Measurements from ENCODE around the gene CDH18. TPM values are rescaled to one million over a fixed set of nuclear protein-coding genes. Genes with fewer than 3 reads are reported as not detected.

Gene CDH18
- polyA plus RNA-seq, 3 donors from 2014 or later = not detected

- no peaks in the 10 kb centered on the region for H3K36me3 Mint-ChIP-seq
- H3K27me3 Mint-ChIP-seq (ENCODE audit: low read depth in 3 of 3) = peaks cover 0 to 1% (median 1%) of the 10 kb centered on the region in 3 donors
- peaks cover 3 to 50% (median 18%) of the 10 kb centered on the region in 6 donors for H3K9me3 Mint-ChIP-seq
- no peak overlapping the region for H3K4me3 Mint-ChIP-seq
- DNase-seq = no peak
- H3K27ac Mint-ChIP-seq = no peak overlapping the region
- no peaks in the 10 kb centered on the region for H3K4me1 Mint-ChIP-seq
Measured at GRCh38 chr5:19616701-19617215, 371.2 kb downstream of the CDH18 start.

- peaks cover 0 to 1% (median 1%) of the 10 kb centered on the region in 3 donors for H3K27me3 Mint-ChIP-seq (ENCODE audit: low read depth in 3 of 3)
- no peaks in the 10 kb centered on the region for H3K36me3 Mint-ChIP-seq
- DNase-seq = no peak
- H3K9me3 Mint-ChIP-seq = peaks cover 3 to 53% (median 20%) of the 10 kb centered on the region in 6 donors
- no peak overlapping the region for H3K4me3 Mint-ChIP-seq
- H3K4me1 Mint-ChIP-seq = no peaks in the 10 kb centered on the region
- H3K27ac Mint-ChIP-seq = no peak overlapping the region
Measured at GRCh38 chr5:19615661-19616060, 372.3 kb downstream of the CDH18 start.

- no peak for DNase-seq
- Mint-ChIP-seq H3K4me1 (no peaks in the 10 kb centered on the region), H3K36me3 (no peaks in the 10 kb centered on the region), H3K27ac (no peak overlapping the region), H3K27me3 (ENCODE audit: low read depth in 3 of 3) (peaks cover 0 to 1% (median 1%) of the 10 kb centered on the region in 3 donors), H3K9me3 (peaks cover 0 to 47% (median 16%) of the 10 kb centered on the region in 6 donors), H3K4me3 (no peak overlapping the region)
Measured at GRCh38 chr5:19615071-19615470, 372.9 kb downstream of the CDH18 start.

GRCh38 chr5:19608444-19609002 is 379.5 kb downstream of the CDH18 start:
- no peaks in the 10 kb centered on the region for H3K27me3 Mint-ChIP-seq (ENCODE audit: low read depth in 3 of 3)
- H3K4me3 Mint-ChIP-seq = no peak overlapping the region
- H3K36me3 Mint-ChIP-seq = no peaks in the 10 kb centered on the region
- H3K27ac Mint-ChIP-seq = no peak overlapping the region
- H3K4me1 Mint-ChIP-seq = no peaks in the 10 kb centered on the region
- no peak for DNase-seq
- H3K9me3 Mint-ChIP-seq = peaks cover 3 to 19% (median 17%) of the 10 kb centered on the region in 6 donors

- Mint-ChIP-seq H3K4me1 (no peaks in the 10 kb centered on the region), H3K9me3 (peaks cover 3 to 17% (median 13%) of the 10 kb centered on the region in 6 donors), H3K36me3 (no peaks in the 10 kb centered on the region), H3K27ac (no peak overlapping the region), H3K4me3 (no peak overlapping the region), H3K27me3 (ENCODE audit: low read depth in 3 of 3) (peaks cover 0 to 2% (median 0%) of the 10 kb centered on the region in 3 donors)
- no peak for DNase-seq
Measured at GRCh38 chr5:19605846-19606407, 382.1 kb downstream of the CDH18 start.

- no peak overlapping the region for H3K27ac Mint-ChIP-seq
- H3K27me3 Mint-ChIP-seq (ENCODE audit: low read depth in 3 of 3) = no peaks in the 10 kb centered on the region
- H3K36me3 Mint-ChIP-seq = peaks cover 0 to 3% (median 0%) of the 10 kb centered on the region in 3 donors
- no peak for DNase-seq
- no peaks in the 10 kb centered on the region for H3K4me1 Mint-ChIP-seq
- H3K9me3 Mint-ChIP-seq = peaks cover 12 to 54% (median 37%) of the 10 kb centered on the region in 6 donors
- no peak overlapping the region for H3K4me3 Mint-ChIP-seq
Measured at GRCh38 chr5:19584131-19584530, 403.9 kb downstream of the CDH18 start.

GRCh38 chr5:19577882-19578281 is 410.1 kb downstream of the CDH18 start:
- no peak for DNase-seq
- Mint-ChIP-seq H3K36me3 (no peaks in the 10 kb centered on the region), H3K4me3 (no peak overlapping the region), H3K9me3 (peaks cover 5 to 32% (median 16%) of the 10 kb centered on the region in 6 donors), H3K27me3 (ENCODE audit: low read depth in 3 of 3) (peaks cover 0 to 2% (median 0%) of the 10 kb centered on the region in 3 donors), H3K27ac (no peak overlapping the region), H3K4me1 (no peaks in the 10 kb centered on the region)

- H3K9me3 Mint-ChIP-seq = peaks cover 8 to 38% (median 27%) of the 10 kb centered on the region in 6 donors
- H3K36me3 Mint-ChIP-seq = no peaks in the 10 kb centered on the region
- no peak for DNase-seq
- H3K4me3 Mint-ChIP-seq = no peak overlapping the region
- peaks cover 0 to 2% (median 0%) of the 10 kb centered on the region in 3 donors for H3K27me3 Mint-ChIP-seq (ENCODE audit: low read depth in 3 of 3)
- no peak overlapping the region for H3K27ac Mint-ChIP-seq
- no peaks in the 10 kb centered on the region for H3K4me1 Mint-ChIP-seq
Measured at GRCh38 chr5:19568004-19568403, 420.0 kb downstream of the CDH18 start.

GRCh38 chr5:19565466-19565865 is 422.5 kb downstream of the CDH18 start:
- H3K9me3 Mint-ChIP-seq = peaks cover 6 to 41% (median 28%) of the 10 kb centered on the region in 6 donors
- H3K27me3 Mint-ChIP-seq (ENCODE audit: low read depth in 3 of 3) = peaks cover 0 to 1% (median 0%) of the 10 kb centered on the region in 3 donors
- H3K36me3 Mint-ChIP-seq = no peaks in the 10 kb centered on the region
- H3K4me3 Mint-ChIP-seq = no peak overlapping the region
- no peaks in the 10 kb centered on the region for H3K4me1 Mint-ChIP-seq
- no peak for DNase-seq
- H3K27ac Mint-ChIP-seq = no peak overlapping the region

GRCh38 chr5:19564036-19564435 is 424.0 kb downstream of the CDH18 start:
- Mint-ChIP-seq H3K36me3 (no peaks in the 10 kb centered on the region), H3K27me3 (ENCODE audit: low read depth in 3 of 3) (peaks cover 0 to 6% (median 0%) of the 10 kb centered on the region in 3 donors), H3K9me3 (peaks cover 8 to 45% (median 32%) of the 10 kb centered on the region in 6 donors), H3K4me1 (no peaks in the 10 kb centered on the region), H3K4me3 (no peak overlapping the region), H3K27ac (no peak overlapping the region)
- DNase-seq = no peak

GRCh38 chr5:19555876-19556275 is 432.1 kb downstream of the CDH18 start:
- peaks cover 13 to 59% (median 35%) of the 10 kb centered on the region in 6 donors for H3K9me3 Mint-ChIP-seq
- H3K4me3 Mint-ChIP-seq = no peak overlapping the region
- DNase-seq = no peak
- no peaks in the 10 kb centered on the region for H3K36me3 Mint-ChIP-seq
- H3K4me1 Mint-ChIP-seq = no peaks in the 10 kb centered on the region
- H3K27ac Mint-ChIP-seq = no peak overlapping the region
- H3K27me3 Mint-ChIP-seq (ENCODE audit: low read depth in 3 of 3) = peaks cover 2 to 6% (median 2%) of the 10 kb centered on the region in 3 donors

- H3K27me3 Mint-ChIP-seq (ENCODE audit: low read depth in 3 of 3) = peaks cover 2 to 4% (median 2%) of the 10 kb centered on the region in 3 donors
- H3K27ac Mint-ChIP-seq = no peak overlapping the region
- no peaks in the 10 kb centered on the region for H3K36me3 Mint-ChIP-seq
- no peak for DNase-seq
- H3K4me1 Mint-ChIP-seq = no peaks in the 10 kb centered on the region
- peaks cover 12 to 62% (median 34%) of the 10 kb centered on the region in 6 donors for H3K9me3 Mint-ChIP-seq
- no peak overlapping the region for H3K4me3 Mint-ChIP-seq
Measured at GRCh38 chr5:19555436-19555835, 432.6 kb downstream of the CDH18 start.

GRCh38 chr5:19554524-19554923 is 433.5 kb downstream of the CDH18 start:
- H3K27me3 Mint-ChIP-seq (ENCODE audit: low read depth in 3 of 3) = peaks cover under 1 to 2% (median 2%) of the 10 kb centered on the region in 3 donors
- H3K4me3 Mint-ChIP-seq = no peak overlapping the region
- H3K4me1 Mint-ChIP-seq = no peaks in the 10 kb centered on the region
- H3K9me3 Mint-ChIP-seq = peaks cover 13 to 66% (median 30%) of the 10 kb centered on the region in 6 donors
- H3K36me3 Mint-ChIP-seq = no peaks in the 10 kb centered on the region
- H3K27ac Mint-ChIP-seq = no peak overlapping the region
- DNase-seq = no peak

GRCh38 chr5:19547640-19548039 is 440.4 kb downstream of the CDH18 start:
- H3K9me3 Mint-ChIP-seq = peaks cover 13 to 58% (median 26%) of the 10 kb centered on the region in 6 donors
- no peaks in the 10 kb centered on the region for H3K27me3 Mint-ChIP-seq (ENCODE audit: low read depth in 3 of 3)
- no peaks in the 10 kb centered on the region for H3K4me1 Mint-ChIP-seq
- H3K36me3 Mint-ChIP-seq = no peaks in the 10 kb centered on the region
- no peak for DNase-seq
- H3K4me3 Mint-ChIP-seq = no peak overlapping the region
- no peak overlapping the region for H3K27ac Mint-ChIP-seq
